HepG2 (cell line): Measurements from ENCODE around the gene GPR152. TPM values are rescaled to one million over a fixed set of nuclear protein-coding genes. Genes with fewer than 3 reads are reported as not detected.

Experiments used
- CBX5 ChIP-seq: sonication (generic); formaldehyde crosslinking; IDR thresholded peaks from 2 replicates; pipeline ENCODE4 v1.4.0; 2020; ENCODE audit warnings: missing genetic modification reagents, borderline replicate concordance
- CEBPB ChIP-seq: IDR thresholded peaks from 2 replicates; pipeline ENCODE4 v1.6.1; 2011; ENCODE audit warnings: low read depth, low read length, improper control_type of control experiment, borderline replicate concordance
- E2F2 ChIP-seq: sonication (generic); formaldehyde crosslinking; IDR thresholded peaks from 2 replicates; pipeline ENCODE4 v1.4.0; 2020; ENCODE audit warnings: missing genetic modification reagents, borderline replicate concordance
- MED8 ChIP-seq: sonication (generic); formaldehyde crosslinking; IDR thresholded peaks from 2 replicates; pipeline ENCODE4 v1.8.1; 2023; ENCODE audit warnings: mild to moderate bottlenecking, missing genetic modification reagents; ENCODE audit not compliant: insufficient replicate concordance
- PAWR ChIP-seq: sonication (generic); formaldehyde crosslinking; IDR thresholded peaks from 2 replicates; pipeline ENCODE4 v1.4.0; 2020; ENCODE audit warnings: missing genetic modification reagents, mild to moderate bottlenecking, borderline replicate concordance
- PHF5A ChIP-seq: IDR thresholded peaks from one replicate; pipeline ENCODE4 v1.6.1; 2018; ENCODE audit warnings: low read depth, missing genetic modification reagents; ENCODE audit not compliant: unreplicated experiment
- PITX1 ChIP-seq: sonication (generic); formaldehyde crosslinking; IDR thresholded peaks from 2 replicates; pipeline ENCODE4 v1.5.1; 2020; ENCODE audit warnings: mild to moderate bottlenecking, missing genetic modification reagents
- RELA ChIP-seq: sonication (generic); formaldehyde crosslinking; IDR thresholded peaks from 2 replicates; pipeline ENCODE4 v1.4.0; 2020; ENCODE audit warnings: missing genetic modification reagents
- SATB2 ChIP-seq: sonication (generic); formaldehyde crosslinking; IDR thresholded peaks from 2 replicates; pipeline ENCODE4 v1.5.0; 2020; ENCODE audit warnings: missing genetic modification reagents
- TAF1 ChIP-seq: sonication (generic); formaldehyde crosslinking; IDR thresholded peaks from 2 replicates; pipeline ENCODE4 v1.4.0; 2020; ENCODE audit warnings: missing genetic modification reagents
- TSC22D2 ChIP-seq: sonication (generic); formaldehyde crosslinking; IDR thresholded peaks from 2 replicates; pipeline ENCODE4 v1.5.1; 2020; ENCODE audit warnings: missing genetic modification reagents, mild to moderate bottlenecking, borderline replicate concordance
- YEATS4 ChIP-seq: sonication (generic); formaldehyde crosslinking; IDR thresholded peaks from 2 replicates; pipeline ENCODE4 v1.4.0; 2020; ENCODE audit warnings: missing genetic modification reagents, borderline replicate concordance
- ZC3H13 ChIP-seq: sonication (generic); formaldehyde crosslinking; IDR thresholded peaks from 2 replicates; pipeline ENCODE4 v1.8.1; 2023; ENCODE audit warnings: mild to moderate bottlenecking, missing genetic modification reagents, moderate library complexity
- ZHX2 ChIP-seq, 2 experiments: sonication (generic) in 1 of 2; formaldehyde crosslinking in 1 of 2; IDR thresholded peaks; 2 replicates each; pipeline versions ENCODE4 v1.6.1 to v1.9.0; 2014 to 2022; ENCODE audit warnings: antibody characterized with exemption in 1 of 2, borderline replicate concordance in 1 of 2, inconsistent platforms in 1 of 2, low read depth in 1 of 2, missing genetic modification reagents in 1 of 2
- ZNF225 ChIP-seq: sonication (generic); formaldehyde crosslinking; IDR thresholded peaks from 2 replicates; pipeline ENCODE4 v1.4.0; 2020; ENCODE audit warnings: mild to moderate bottlenecking, missing genetic modification reagents
- ZNF276 ChIP-seq: sonication (generic); formaldehyde crosslinking; IDR thresholded peaks from 2 replicates; pipeline ENCODE4 v1.4.0; 2020; ENCODE audit warnings: mild to moderate bottlenecking, low read depth, missing genetic modification reagents
- ZNF550 ChIP-seq: sonication (generic); formaldehyde crosslinking; IDR thresholded peaks from 2 replicates; pipeline ENCODE4 v1.4.0; 2020; ENCODE audit warnings: mild to moderate bottlenecking, missing genetic modification reagents, borderline replicate concordance
- ZNF577 ChIP-seq: sonication (generic); formaldehyde crosslinking; IDR thresholded peaks from 2 replicates; pipeline ENCODE4 v1.4.0; 2020; ENCODE audit warnings: mild to moderate bottlenecking, low read depth, missing genetic modification reagents, borderline replicate concordance
- ZSCAN12 ChIP-seq: sonication (generic); formaldehyde crosslinking; IDR thresholded peaks from 2 replicates; pipeline ENCODE4 v1.9.0; 2021; ENCODE audit warnings: mild to moderate bottlenecking, missing genetic modification reagents
- polyA plus RNA-seq, 8 experiments: library from polyadenylated mRNA; depleted of rRNA in 3 of 8; stranded (reverse) in 7 of 8; unstranded in 1 of 8; fragments of >200 nt; fragmentation: Illumina TruSeq in 4 of 8; extraction: Trizol in 4 of 8; gene quantifications; 2 replicates each; pipeline versions ENCODE4 v1.2.1 to v1.2.3, GENCODE V29; 2011 to 2016; ENCODE audit warnings: low read depth in 4 of 8, missing spikeins in 1 of 8, mixed read lengths in 1 of 8; ENCODE audit not compliant: insufficient read depth in 1 of 8
- total RNA-seq, 5 experiments: library from RNA; depleted of rRNA; stranded (reverse); fragments of >200 nt; fragmentation: Illumina TruSeq; extraction: Trizol; gene quantifications; 2 replicates each; pipeline ENCODE4 v1.2.3, GENCODE V29; 2016; ENCODE audit warnings: low read depth in 1 of 5

The GPR152 gene
- total and polyA plus RNA-seq, 2 of the 13 experiments (the other 11 are each of a cell fraction or from before 2014, with no cell fraction given): not detected

GRCh38 chr11:67428052-67429001, 24.2 kb downstream of the GPR152 start, which contains the start of gene RPS6KB2 (continued):
- peak; percentile 39 for TF ChIP-seq PHF5A (CRISPR knock-in tag)
- 0 out of 2 replicates have a peak, but pooled peaks have one; percentile 34 for TF ChIP-seq TSC22D2 (CRISPR knock-in tag)
- no peak for TF ChIP-seq ZC3H13 (CRISPR knock-in tag)
- peak; percentile 86 for TF ChIP-seq CEBPB
- TF ChIP-seq TAF1 (CRISPR knock-in tag): peak; percentile 64; the same call in 1 of the 2 replicates
- 0 out of 2 replicates have a peak, but pooled peaks have one; percentile 65 for TF ChIP-seq ZNF276
- no peak for TF ChIP-seq ZNF577 (CRISPR knock-in tag)
- 0 out of 2 replicates have a peak, but pooled peaks have one; percentile 47 for TF ChIP-seq ZSCAN12
- no peak for TF ChIP-seq ZNF550 (CRISPR knock-in tag)
- peak; percentile 44; the same call in 1 of the 2 replicates for TF ChIP-seq ZNF225 (CRISPR knock-in tag)
- 0 out of 2 replicates have a peak, but pooled peaks have one; percentile 72 for TF ChIP-seq SATB2 (CRISPR knock-in tag)
- TF ChIP-seq PITX1 (CRISPR knock-in tag): peak; percentile 75
- peak; percentile 94 for TF ChIP-seq ZHX2 (IDR thresholded peaks at IDR 0.05; ENCODE audit: low read depth)
- peak; percentile 33; the same call in 1 of the 2 replicates for TF ChIP-seq ZHX2 (CRISPR knock-in tag; IDR thresholded peaks at IDR 0.05; ENCODE audit: borderline replicate concordance)
- TF ChIP-seq RELA (CRISPR knock-in tag): no peak
- TF ChIP-seq YEATS4 (CRISPR knock-in tag): peak; percentile 73
- TF ChIP-seq PAWR (CRISPR knock-in tag): no peak
- no peak for TF ChIP-seq MED8
- peak; percentile 55; the same call in 1 of the 2 replicates for TF ChIP-seq CBX5 (CRISPR knock-in tag)
- TF ChIP-seq E2F2 (CRISPR knock-in tag): peak; percentile 77; the same call in 1 of the 2 replicates
